ENCODE measurements around the gene CDC42EP5.
"Not testable (repeated sequence)": the region's sequence is repeated elsewhere in the genome, so short reads cannot be mapped to it uniquely, and the experiment has no call there.

Gene CDC42EP5

GRCh38 chr19:54446349-54446748 lies 26.7 kb downstream of the CDC42EP5 start:
- not testable (repeated sequence) for DNase-seq

DNA sequence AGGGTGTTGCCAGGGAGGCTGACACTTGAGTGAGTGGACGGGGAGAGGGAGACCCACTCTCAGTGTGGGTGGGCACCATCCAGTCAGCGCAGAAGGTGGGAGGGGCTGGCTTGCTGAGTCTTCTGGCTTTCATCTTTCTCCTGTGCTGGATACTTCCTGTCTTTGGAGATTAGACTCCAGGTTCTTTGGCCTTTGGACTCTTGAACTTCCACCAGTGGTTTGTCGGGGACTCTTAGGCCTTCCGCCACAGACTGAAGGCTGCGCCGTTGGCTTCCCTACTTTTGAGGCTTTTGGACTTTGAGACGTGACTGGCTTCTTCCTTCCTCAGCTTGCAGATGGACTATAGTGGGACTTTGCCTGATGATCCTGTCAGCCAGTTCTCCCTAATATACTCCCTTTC lies 28.4 kb downstream of the CDC42EP5 start:
- no peak for DNase-seq

- no peak for DNase-seq
Observed at GRCh38 chr19:54440641-54441040, 32.5 kb downstream of the CDC42EP5 start.

- no peak for DNase-seq
Observed at GRCh38 chr19:54439174-54439851, 33.8 kb downstream of the CDC42EP5 start.

DNA sequence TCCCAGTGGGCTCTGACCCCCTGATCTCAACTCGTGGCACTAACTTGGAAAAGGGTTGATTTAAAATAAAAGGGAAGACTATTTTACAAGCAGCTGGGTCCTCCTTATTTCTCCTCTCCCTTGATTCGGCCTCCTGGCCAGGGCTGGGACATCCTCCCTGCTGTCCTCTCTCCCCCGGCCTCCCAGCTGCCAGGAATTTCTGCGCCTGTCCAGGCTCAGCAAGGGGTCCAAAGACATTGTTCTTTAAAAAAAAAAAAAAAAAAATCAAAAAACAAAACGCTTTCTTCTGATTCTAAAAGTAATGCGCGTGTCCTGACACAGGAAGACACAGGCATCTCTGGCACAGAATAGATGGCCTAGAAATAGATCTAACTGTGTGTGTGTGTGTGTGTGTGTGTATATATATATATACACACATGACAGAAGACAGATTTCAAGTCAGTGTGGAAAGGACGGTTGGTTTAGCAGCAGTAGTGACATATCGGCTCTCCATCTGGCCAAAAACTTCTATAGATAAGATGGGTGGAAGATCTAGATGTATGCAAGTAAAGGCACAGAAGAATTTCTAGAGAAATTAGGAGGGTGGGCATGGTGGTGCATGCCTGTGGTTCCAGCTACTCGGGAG lies 36.4 kb downstream of the CDC42EP5 start:
- DNase-seq, result no peak

- DNase-seq, result no peak
Observed at GRCh38 chr19:54436031-54436523, 37.0 kb downstream of the CDC42EP5 start.

DNA sequence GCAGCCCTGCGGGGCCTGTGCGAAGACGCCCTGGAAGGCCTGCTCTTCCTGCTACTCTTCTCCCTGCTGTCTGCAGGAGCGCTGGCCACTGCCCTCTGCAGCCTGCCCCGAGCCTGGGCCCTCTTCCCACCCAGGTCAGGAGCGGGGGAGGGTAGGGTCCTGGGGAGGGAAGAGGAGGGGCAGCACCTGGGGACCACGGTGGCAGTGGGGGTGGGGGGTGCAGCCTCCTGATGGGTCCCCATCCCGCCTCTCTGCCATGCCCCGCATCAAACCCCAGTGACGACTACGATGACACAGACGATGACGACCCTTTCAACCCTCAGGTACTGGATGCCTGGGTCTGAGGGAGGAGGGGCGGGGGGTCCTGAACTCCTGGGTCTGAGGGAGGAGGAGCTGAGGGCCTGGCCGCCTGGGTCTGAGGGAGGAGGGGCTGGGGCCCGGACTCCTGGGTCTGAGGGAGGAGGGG lies 37.5 kb downstream of the CDC42EP5 start:
- DNase-seq, result no peak

DNA sequence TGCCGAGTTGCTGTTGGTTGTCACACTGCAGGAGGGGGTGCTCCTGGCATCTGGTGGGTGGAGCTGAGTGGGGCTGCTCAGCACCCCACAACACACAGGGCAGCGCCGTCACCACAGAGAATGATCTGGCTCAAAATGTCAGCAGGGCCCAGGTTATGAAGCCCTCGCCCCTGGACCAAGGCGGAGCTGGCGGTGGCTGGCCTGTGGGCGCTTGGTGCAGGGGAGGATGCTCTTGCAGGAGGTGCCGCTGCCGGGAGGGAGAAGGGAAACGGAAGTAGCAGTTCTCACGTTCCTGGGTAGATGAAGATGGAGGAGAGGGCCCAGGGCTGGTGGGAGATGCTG lies 38.3 kb downstream of the CDC42EP5 start:
- DNase-seq, result no peak

DNA sequence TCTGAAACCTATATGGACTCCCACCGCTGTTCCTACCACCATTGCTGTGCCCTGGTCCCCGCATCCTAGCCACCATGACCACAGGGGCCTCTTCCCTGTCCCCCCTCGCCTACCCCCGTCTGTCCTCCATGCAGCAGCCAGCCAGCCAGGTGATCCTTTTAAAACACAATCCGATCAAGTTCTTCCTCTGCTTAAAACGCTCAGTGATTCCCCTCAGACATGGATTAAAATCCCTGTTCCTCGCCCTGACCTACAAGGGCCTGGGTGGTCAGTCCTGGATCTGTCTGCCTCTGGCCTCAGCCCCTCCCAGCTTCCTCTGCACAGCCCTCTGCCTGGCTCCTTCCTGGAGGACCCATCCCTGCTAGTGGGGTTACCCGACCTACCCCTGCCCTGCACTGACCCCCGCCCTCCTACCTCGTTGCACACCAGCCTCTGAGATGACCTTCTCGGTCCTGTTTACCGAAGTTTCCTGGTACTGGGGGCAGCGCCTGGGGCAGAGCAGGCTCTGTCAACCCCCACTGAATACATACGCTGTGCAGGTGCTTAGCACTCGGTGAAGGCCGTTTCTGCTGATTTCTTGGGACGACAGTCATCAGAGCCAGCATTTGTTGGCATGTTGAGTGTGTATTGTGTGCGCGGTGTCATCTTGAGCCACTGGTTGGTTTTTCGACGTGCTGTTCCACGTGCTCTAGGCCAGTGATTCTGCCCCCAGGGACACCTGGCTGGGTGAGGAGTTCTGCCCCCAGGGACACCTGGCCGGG lies 38.8 kb downstream of the CDC42EP5 start:
- DNase-seq, result no peak

DNA sequence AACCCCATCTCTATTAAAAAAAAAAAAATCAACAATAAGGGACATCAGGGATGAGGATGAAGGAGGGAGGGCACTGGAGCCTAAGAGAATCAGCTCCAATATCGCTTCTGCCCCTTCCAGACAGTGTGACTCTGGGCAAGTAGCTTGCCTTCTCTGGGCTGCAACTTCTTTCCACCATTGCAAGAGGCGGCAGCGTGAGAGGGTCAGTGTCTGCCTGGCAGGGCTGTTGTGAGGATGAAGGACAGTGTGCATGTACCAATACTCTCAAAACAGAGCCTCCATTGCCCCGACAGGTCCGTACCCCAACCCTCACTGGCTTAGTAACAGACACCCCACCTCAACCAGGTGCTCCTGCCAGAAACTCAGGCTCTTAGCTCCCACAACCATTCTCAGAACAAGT lies 39.4 kb downstream of the CDC42EP5 start:
- DNase-seq, result no peak

DNA sequence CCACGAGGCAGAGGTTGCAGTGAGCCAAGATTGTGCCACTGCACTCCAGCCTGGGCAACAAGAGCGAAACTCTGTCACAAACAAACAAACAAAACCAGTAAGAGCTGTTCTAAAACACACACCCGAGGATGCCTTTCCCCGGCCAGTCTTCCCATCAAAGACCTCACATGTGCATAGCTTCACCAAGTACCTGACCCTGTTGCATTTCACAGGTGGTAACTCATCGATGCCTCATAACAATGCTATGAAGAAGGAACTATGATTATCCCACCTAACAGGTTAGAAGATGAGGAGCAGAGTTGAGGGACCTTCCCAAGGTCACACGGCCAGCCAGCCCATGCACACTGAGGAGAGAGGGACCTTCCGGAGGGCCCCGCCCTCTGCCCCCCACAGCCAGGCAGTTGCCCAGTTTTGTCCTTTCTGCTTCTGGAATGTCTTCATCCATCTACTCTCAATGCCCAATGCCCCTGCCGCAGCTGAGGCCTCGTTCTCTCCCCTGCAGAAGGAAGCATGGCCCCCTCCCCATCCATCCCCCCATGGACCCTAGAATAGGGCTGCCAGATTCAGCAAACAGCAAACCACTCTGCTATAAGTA lies 40.9 kb downstream of the CDC42EP5 start:
- DNase-seq, result no peak

- DNase-seq, result no peak
Observed at GRCh38 chr19:54431255-54431838, 41.7 kb downstream of the CDC42EP5 start.

GRCh38 chr19:54430306-54431254 lies 42.5 kb downstream of the CDC42EP5 start:
- DNase-seq, result no peak

- no peak for DNase-seq
Observed at GRCh38 chr19:54429545-54430227, 43.4 kb downstream of the CDC42EP5 start.

DNA sequence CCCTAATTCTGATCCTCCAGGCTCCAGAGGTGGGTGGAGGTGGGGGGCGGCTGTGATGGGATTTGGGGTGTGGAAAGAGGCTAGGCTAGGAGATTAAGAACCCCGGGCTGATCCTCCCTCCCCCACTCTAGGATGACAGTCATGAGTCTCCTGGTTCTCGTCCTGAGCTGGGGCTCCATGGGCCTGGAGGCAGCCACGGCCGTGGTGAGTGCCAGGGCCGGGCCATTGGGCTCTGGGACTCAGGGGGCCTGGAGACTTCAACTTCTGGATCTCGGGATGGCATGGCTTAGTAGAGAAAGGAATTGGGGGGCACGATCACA lies 44.0 kb downstream of the CDC42EP5 start:
- DNase-seq, result no peak

DNA sequence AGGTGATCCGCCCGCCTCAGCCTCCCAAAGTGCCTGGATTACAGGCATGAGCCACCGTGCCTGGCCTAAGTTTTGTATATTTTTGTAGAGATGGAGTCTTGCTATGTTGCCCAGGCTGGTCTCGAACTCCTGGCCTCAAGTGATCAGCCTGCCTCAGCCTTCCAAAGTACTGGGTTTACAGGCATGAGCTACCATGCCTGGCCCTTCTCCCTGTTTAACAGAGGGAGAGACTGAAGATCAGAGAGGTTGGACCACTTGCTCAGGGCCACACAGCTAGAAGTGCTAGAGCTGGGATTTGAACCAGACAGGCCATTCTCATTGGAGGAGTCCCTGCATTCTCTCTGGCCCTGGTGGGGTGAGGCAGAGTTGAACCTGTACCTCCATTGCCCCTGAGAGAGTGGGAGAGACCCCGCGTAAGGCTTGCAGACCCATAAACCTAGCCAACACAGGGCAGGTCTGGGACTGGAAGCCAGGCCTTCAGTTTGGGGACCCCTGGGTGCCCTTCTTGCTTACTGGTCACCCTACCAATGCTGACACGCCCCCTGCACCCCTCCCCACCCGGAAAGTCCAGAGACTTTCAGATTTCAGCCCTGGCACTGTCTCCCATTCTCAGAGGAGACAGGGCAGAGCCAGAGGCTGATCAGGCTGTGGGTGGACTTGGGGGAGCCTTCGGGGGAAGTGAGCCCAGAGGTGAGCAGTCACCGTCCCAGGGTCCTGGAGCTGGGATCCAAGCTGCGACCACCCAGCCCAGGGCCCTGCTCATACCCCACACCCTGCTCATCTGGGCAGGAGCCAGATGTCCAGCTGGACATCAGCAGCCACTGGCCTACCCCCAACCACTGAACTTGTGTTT lies 44.5 kb downstream of the CDC42EP5 start:
- no peak for DNase-seq

DNA sequence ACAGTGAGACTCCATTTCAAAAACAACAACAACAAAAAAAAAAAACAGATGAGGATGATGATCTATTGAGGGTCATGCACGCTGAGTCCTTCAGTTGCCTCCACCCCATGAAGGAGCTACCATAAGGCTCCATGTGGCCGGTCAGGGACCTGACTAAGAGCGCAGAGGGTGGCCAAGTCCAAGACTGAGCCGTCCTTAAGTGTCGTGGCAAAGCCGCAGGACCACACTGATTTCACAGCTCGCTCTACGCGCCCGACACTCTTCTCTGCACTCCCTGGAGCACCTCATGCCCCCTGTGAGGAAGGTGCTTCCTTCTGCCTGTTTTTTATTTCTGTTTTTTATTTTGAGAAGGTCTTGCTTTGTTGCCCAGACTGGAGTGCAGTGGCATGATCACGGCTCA lies 45.5 kb downstream of the CDC42EP5 start:
- no peak for DNase-seq

GRCh38 chr19:54426291-54426931 lies 46.7 kb downstream of the CDC42EP5 start:
- DNase-seq, result no peak

- no peak for DNase-seq
Observed at GRCh38 chr19:54425382-54425723, 47.7 kb downstream of the CDC42EP5 start.
